H9 (cell line): ENCODE results near the gene DNASE1L2. TPM values are rescaled to one million over a fixed set of nuclear protein-coding genes. Genes with fewer than 3 reads are reported as not detected.

Source experiments
- DNase-seq: peaks from one replicate; pipeline ENCODE4 v3.0.0-alpha.2; 2017
- H2AFZ ChIP-seq: one replicate; pipeline ENCODE4 v1.6.1; 2013; ENCODE audit warnings: mild to moderate bottlenecking, low read length, control low read depth, moderate library complexity
- H2AK5ac ChIP-seq: 2 replicates; pipeline ENCODE4 v1.6.1; 2013; ENCODE audit warnings: low read length, control low read depth, mixed read lengths; ENCODE audit not compliant: insufficient read length
- H2BK120ac ChIP-seq: one replicate; pipeline ENCODE4 v1.6.1; 2013; ENCODE audit warnings: low read depth, mild to moderate bottlenecking, low read length, control low read depth, inconsistent platforms; ENCODE audit not compliant: poor library complexity, severe bottlenecking
- H2BK12ac ChIP-seq: 2 replicates; pipeline ENCODE4 v1.6.1; 2013; ENCODE audit warnings: low read length, control low read depth, mixed read lengths, low read depth; ENCODE audit not compliant: insufficient read length
- H2BK15ac ChIP-seq: 2 replicates; pipeline ENCODE4 v1.6.1; 2013; ENCODE audit warnings: low read depth, low read length, control low read depth
- H2BK20ac ChIP-seq: one replicate; pipeline ENCODE4 v1.6.1; 2013; ENCODE audit warnings: low read depth, mild to moderate bottlenecking, low read length, control low read depth, inconsistent platforms; ENCODE audit not compliant: poor library complexity, severe bottlenecking
- H2BK5ac ChIP-seq: 2 replicates; pipeline ENCODE4 v1.6.1; 2013; ENCODE audit warnings: low read length, control low read depth, mixed read lengths; ENCODE audit not compliant: insufficient read length
- H3K14ac ChIP-seq: 2 replicates; pipeline ENCODE4 v1.6.1; 2013; ENCODE audit warnings: low read length, control low read depth; ENCODE audit not compliant: insufficient read depth
- H3K18ac ChIP-seq: 2 replicates; pipeline ENCODE4 v1.6.1; 2013; ENCODE audit warnings: low read depth, mild to moderate bottlenecking, mixed read lengths, low read length, control low read depth; ENCODE audit not compliant: insufficient read length
- H3K23ac ChIP-seq: 2 replicates; pipeline ENCODE4 v1.6.1; 2013; ENCODE audit warnings: low read length, control low read depth, mixed read lengths, low read depth; ENCODE audit not compliant: insufficient read length
- H3K23me2 ChIP-seq: 2 replicates; pipeline ENCODE4 v1.6.1; 2013; ENCODE audit warnings: low read depth, mild to moderate bottlenecking, mixed read lengths, low read length, control low read depth; ENCODE audit not compliant: insufficient read length, poor library complexity, severe bottlenecking
- H3K27ac ChIP-seq: 2 replicates; pipeline ENCODE4 v1.5.1; 2013; ENCODE audit warnings: low read length, control low read depth, mixed read lengths, low read depth; ENCODE audit not compliant: insufficient read length
- H3K27me3 ChIP-seq: 2 replicates; pipeline ENCODE4 v1.6.1; 2013; ENCODE audit warnings: low read length, control low read depth, inconsistent platforms; ENCODE audit not compliant: insufficient read depth
- H3K4ac ChIP-seq: 2 replicates; pipeline ENCODE4 v1.6.1; 2013; ENCODE audit warnings: low read depth, mild to moderate bottlenecking, control low read depth, inconsistent platforms, low read length, moderate library complexity
- H3K4me1 ChIP-seq: 2 replicates; pipeline ENCODE4 v1.6.1; 2013; ENCODE audit warnings: low read length, control low read depth, inconsistent platforms; ENCODE audit not compliant: insufficient read depth
- H3K4me2 ChIP-seq: 2 replicates; pipeline ENCODE4 v1.6.1; 2013; ENCODE audit warnings: low read length, control low read depth, mixed read lengths; ENCODE audit not compliant: insufficient read length, insufficient read depth
- H3K56ac ChIP-seq: 2 replicates; pipeline ENCODE4 v1.6.1; 2013; ENCODE audit warnings: low read depth, mild to moderate bottlenecking, mixed read lengths, low read length, control low read depth; ENCODE audit not compliant: insufficient read length
- H3K79me1 ChIP-seq: 2 replicates; pipeline ENCODE4 v1.6.1; 2013; ENCODE audit warnings: low read depth, mild to moderate bottlenecking, moderate library complexity, low read length, control low read depth, inconsistent platforms; ENCODE audit not compliant: insufficient read depth, poor library complexity, severe bottlenecking
- H3K79me2 ChIP-seq: 2 replicates; pipeline ENCODE4 v1.6.1; 2013; ENCODE audit warnings: low read length, control low read depth, inconsistent platforms; ENCODE audit not compliant: insufficient read depth
- H3K9ac ChIP-seq: 2 replicates; pipeline ENCODE4 v1.6.1; 2013; ENCODE audit warnings: low read length, control low read depth, mixed read lengths; ENCODE audit not compliant: insufficient read length; ENCODE audit errors: extremely low read depth
- H3K9me3 ChIP-seq: one replicate; pipeline ENCODE4 v1.6.1; 2013; ENCODE audit warnings: low read depth, low read length, inconsistent platforms; ENCODE audit not compliant: control insufficient read depth
- H3T11ph ChIP-seq: one replicate; pipeline ENCODE4 v1.6.1; 2013; ENCODE audit warnings: mild to moderate bottlenecking, low read length, control low read depth, inconsistent platforms
- H4K20me1 ChIP-seq: one replicate; pipeline ENCODE4 v1.6.1; 2013; ENCODE audit not compliant: control insufficient read depth, insufficient read length, insufficient read depth
- H4K5ac ChIP-seq: 2 replicates; pipeline ENCODE4 v1.6.1; 2013; ENCODE audit warnings: low read depth, mild to moderate bottlenecking, mixed read lengths, low read length, control low read depth; ENCODE audit not compliant: insufficient read length
- H4K8ac ChIP-seq: replicated peaks from 2 replicates; pipeline ENCODE4 v1.6.1; 2013; ENCODE audit warnings: low read length, control low read depth, mixed read lengths, low read depth; ENCODE audit not compliant: insufficient read length
- H4K91ac ChIP-seq: 2 replicates; pipeline ENCODE4 v1.6.1; 2013; ENCODE audit warnings: low read depth, mild to moderate bottlenecking, moderate library complexity, mixed read lengths, low read length, control low read depth; ENCODE audit not compliant: insufficient read length
- H3K27ac Mint-ChIP-seq, 3 experiments: 2 replicates in 2 of 3; 3 replicates in 1 of 3; pipeline ENCODE4 v1.8.0; 2020 to 2021; ENCODE audit warnings: mixed read lengths in 3 of 3, mild to moderate bottlenecking in 1 of 3, moderate library complexity in 1 of 3
- H3K27me3 Mint-ChIP-seq: 2 replicates; pipeline ENCODE4 v1.8.0; 2021; ENCODE audit warnings: low read depth, mild to moderate bottlenecking, moderate library complexity, mixed read lengths
- H3K36me3 Mint-ChIP-seq, 3 experiments: 2 replicates in 2 of 3; 3 replicates in 1 of 3; pipeline ENCODE4 v1.8.0; 2020 to 2021; ENCODE audit warnings: low read depth in 3 of 3, mixed read lengths in 3 of 3; ENCODE audit not compliant: insufficient read depth in 1 of 3
- H3K4me1 Mint-ChIP-seq, 2 experiments: 2 replicates each; pipeline ENCODE4 v1.8.0; 2020; ENCODE audit warnings: mixed read lengths in 2 of 2
- H3K4me3 Mint-ChIP-seq, 2 experiments: 2 replicates in 1 of 2; 3 replicates in 1 of 2; pipeline ENCODE4 v1.8.0; 2020 to 2021; ENCODE audit warnings: mild to moderate bottlenecking in 2 of 2, mixed read lengths in 2 of 2, moderate library complexity in 1 of 2
- H3K9me3 Mint-ChIP-seq, 2 experiments: 2 replicates in 1 of 2; 3 replicates in 1 of 2; pipeline ENCODE4 v1.8.0; 2020; ENCODE audit warnings: mild to moderate bottlenecking in 2 of 2, mixed read lengths in 2 of 2, moderate library complexity in 1 of 2
- WGBS: extraction: QIAGEN DNeasy Blood & Tissue Kit; methylation state at CpG from one replicate; pipeline ENCODE4 v1.1.7; 2013; ENCODE audit warnings: missing lambda C conversion rate, low lambda C conversion rate, mixed read lengths; ENCODE audit not compliant: insufficient read length; ENCODE audit errors: extremely low coverage; 5-methylcytosine and 5-hydroxymethylcytosine counted together
- total RNA-seq: library from RNA; stranded (reverse); gene quantifications from 2 replicates; pipeline ENCODE4 v1.2.1, GENCODE V29; 2021
- TF ChIP-seq, protein P1 (sequence below): fragments of 200-600 bp; sonication (generic); conservative IDR thresholded peaks from 3 replicates; pipeline ENCODE4 v1.8.0; 2021; ENCODE audit warnings: antibody characterized with exemption, mild to moderate bottlenecking

The DNASE1L2 gene
- total RNA-seq, 1 experiment from 2014 or later: 2.5 TPM

- Histone ChIP-seq H3K79me1 (no peaks in the 10 kb centered on the region), H2BK12ac (no peak overlapping the region), H3T11ph (no peak overlapping the region), H2BK5ac (no peak overlapping the region), H4K5ac (no peak overlapping the region), H3K18ac (no peak overlapping the region), H3K14ac (no peak overlapping the region), H2BK120ac (no peak overlapping the region), H2BK20ac (no peak overlapping the region), H2AK5ac (no peak overlapping the region), H3K23ac (no peak overlapping the region), H3K23me2 (peaks cover 12% of the 10 kb centered on the region), H3K4ac (no peak overlapping the region), H3K27ac (no peak overlapping the region), H3K9me3 (no peaks in the 10 kb centered on the region), H3K4me1 (no peaks in the 10 kb centered on the region; the same call in 1 of the 2 replicates), H4K8ac (no peak overlapping the region), H3K27me3 (no peaks in the 10 kb centered on the region), H4K91ac (no peak overlapping the region), H3K79me2 (no peaks in the 10 kb centered on the region), H3K9ac (no peak overlapping the region), H3K4me2 (peak overlapping the region; percentile 80), H3K56ac (no peak overlapping the region), H2BK15ac (no peak overlapping the region), H4K20me1 (no peaks in the 10 kb centered on the region), H2AFZ (no peak overlapping the region)
- Mint-ChIP-seq H3K4me1 (peaks cover 6 to 9% of the 10 kb centered on the region in 2 experiments), H3K9me3 (peaks cover 0 to 9% of the 10 kb centered on the region in 2 experiments; a peak in 1 of 5 replicates), H3K27ac (peak overlapping the region in 1 of 3 experiments; percentile 11; a peak in 2 of 7 replicates), H3K27me3 (peaks cover 39% of the 10 kb centered on the region), H3K4me3 (peak overlapping the region; percentile 76), H3K36me3 (peaks cover 7 to 28% (median 25%) of the 10 kb centered on the region in 3 experiments; a peak in 6 of 7 replicates)
- no peak for DNase-seq
- TF ChIP-seq, protein P1, sequence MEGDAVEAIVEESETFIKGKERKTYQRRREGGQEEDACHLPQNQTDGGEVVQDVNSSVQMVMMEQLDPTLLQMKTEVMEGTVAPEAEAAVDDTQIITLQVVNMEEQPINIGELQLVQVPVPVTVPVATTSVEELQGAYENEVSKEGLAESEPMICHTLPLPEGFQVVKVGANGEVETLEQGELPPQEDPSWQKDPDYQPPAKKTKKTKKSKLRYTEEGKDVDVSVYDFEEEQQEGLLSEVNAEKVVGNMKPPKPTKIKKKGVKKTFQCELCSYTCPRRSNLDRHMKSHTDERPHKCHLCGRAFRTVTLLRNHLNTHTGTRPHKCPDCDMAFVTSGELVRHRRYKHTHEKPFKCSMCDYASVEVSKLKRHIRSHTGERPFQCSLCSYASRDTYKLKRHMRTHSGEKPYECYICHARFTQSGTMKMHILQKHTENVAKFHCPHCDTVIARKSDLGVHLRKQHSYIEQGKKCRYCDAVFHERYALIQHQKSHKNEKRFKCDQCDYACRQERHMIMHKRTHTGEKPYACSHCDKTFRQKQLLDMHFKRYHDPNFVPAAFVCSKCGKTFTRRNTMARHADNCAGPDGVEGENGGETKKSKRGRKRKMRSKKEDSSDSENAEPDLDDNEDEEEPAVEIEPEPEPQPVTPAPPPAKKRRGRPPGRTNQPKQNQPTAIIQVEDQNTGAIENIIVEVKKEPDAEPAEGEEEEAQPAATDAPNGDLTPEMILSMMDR: no peak
- no CpG with 5 or more reads among the region's 13 CpGs for WGBS
Measured at GRCh38 chr16:2204416-2205103, 31.7 kb upstream of the DNASE1L2 start.
